Spleen (tissue), 11 donors: ENCODE data around the gene XG. TPM values are rescaled to one million over a fixed set of nuclear protein-coding genes. Genes with fewer than 3 reads are reported as not detected.

ENCODE experiments used
- DNase-seq: peaks from one replicate; pipeline ENCODE4 v3.0.0-alpha.2; 2020
- H3K27ac ChIP-seq, 8 donors: fragments of 200-600 bp; sonication (generic) in 7 of 8; 1 replicate in 4 of 8; 2 replicates in 4 of 8; pipeline versions ENCODE4 v1.5.0 to v1.8.0; 2016 to 2021; ENCODE audit warnings: inconsistent platforms in 4 of 8, mild to moderate bottlenecking in 4 of 8, moderate library complexity in 1 of 8
- H3K27me3 ChIP-seq, 7 donors: fragments of 200-600 bp; sonication (generic) in 6 of 7; replicated peaks in 1 of 7; 1 replicate in 4 of 7; 2 replicates in 3 of 7; pipeline versions ENCODE4 v1.5.0 to v1.8.0; 2016 to 2021; ENCODE audit warnings: inconsistent platforms in 3 of 7, mild to moderate bottlenecking in 1 of 7
- H3K36me3 ChIP-seq, 6 donors: fragments of 200-600 bp; sonication (generic) in 5 of 6; 1 replicate in 4 of 6; 2 replicates in 2 of 6; pipeline versions ENCODE4 v1.5.0 to v1.8.0; 2016 to 2021; ENCODE audit warnings: inconsistent platforms in 2 of 6
- H3K4me1 ChIP-seq, 6 donors: fragments of 200-600 bp; sonication (generic) in 5 of 6; 1 replicate in 3 of 6; 2 replicates in 3 of 6; pipeline versions ENCODE4 v1.5.0 to v1.8.0; 2016 to 2021; ENCODE audit warnings: inconsistent platforms in 3 of 6
- H3K4me3 ChIP-seq, 8 donors: fragments of 200-600 bp; sonication (generic) in 7 of 8; 1 replicate in 4 of 8; 2 replicates in 4 of 8; pipeline versions ENCODE4 v1.5.0 to v1.8.0; 2016 to 2021; ENCODE audit warnings: inconsistent platforms in 4 of 8, mild to moderate bottlenecking in 4 of 8, moderate library complexity in 2 of 8
- H3K9me3 ChIP-seq, 8 donors: fragments of 200-600 bp; sonication (generic) in 7 of 8; 1 replicate in 4 of 8; 2 replicates in 4 of 8; pipeline versions ENCODE4 v1.5.0 to v1.8.0; 2016 to 2021; ENCODE audit warnings: inconsistent platforms in 4 of 8
- POLR2A ChIP-seq, 3 donors: fragments of 450-650 bp; IDR thresholded peaks; one replicate each; pipeline ENCODE4 v1.5.1; 2017; ENCODE audit warnings: antibody characterized with exemption in 3 of 3, mild to moderate bottlenecking in 1 of 3
- POLR2AphosphoS5 ChIP-seq, 3 donors: sonication (generic); formaldehyde crosslinking; IDR thresholded peaks; one replicate each; pipeline ENCODE4 v1.5.1; 2017; ENCODE audit warnings: antibody characterized with exemption in 3 of 3
- WGBS, 5 donors: extraction: QIAGEN DNeasy Blood & Tissue Kit in 3 of 5; methylation state at CpG; one replicate each; pipeline versions ENCODE4 v1.1.5 to v1.1.7; 2013 to 2018; 5-methylcytosine and 5-hydroxymethylcytosine counted together
- intact Hi-C: fragments of 100-400 bp; cut with DNase I; formaldehyde crosslinking; loops from one replicate; pipeline ENCODE4 v1.15.0; 2023; ENCODE audit warnings: low total_unique reads
- polyA plus RNA-seq, 3 donors: library from polyadenylated mRNA; stranded (reverse); fragments of 200-250 nt; gene quantifications; one replicate each; pipeline ENCODE4 v1.2.1, GENCODE V29; 2013
- total RNA-seq, 7 donors: library from RNA; depleted of rRNA in 3 of 7; stranded (reverse); fragments of >200 nt in 3 of 7; fragmentation: NEBNext Ultra II Directional in 4 of 7; extraction: Animal tissue kit (Norgen Biotek cat#: 25700) in 4 of 7; gene quantifications; one replicate each; pipeline versions ENCODE4 v1.1.0 to v1.2.1, GENCODE V29; 2016 to 2021
- TF ChIP-seq, protein P1 (sequence below), 11 experiments: fragments of 200-600 bp in 7 of 11; fragments of 450-650 bp in 4 of 11; sonication (generic) in 4 of 11; IDR thresholded peaks in 8 of 11; conservative IDR thresholded peaks in 3 of 11; 1 replicate in 7 of 11; 2 replicates in 4 of 11; pipeline versions ENCODE4 v1.4.0 to v1.8.0; 2016 to 2021; ENCODE audit warnings: antibody characterized with exemption in 11 of 11, inconsistent platforms in 4 of 11, mild to moderate bottlenecking in 1 of 11
- donor health status: healthy with polysubstance abuse.
- donor health status: DM: no; HTN: no; CAD: no; lungs with moderate emphysema.
- donor health status: DM: no; HTN: no; CAD: no.
- donor health status: Bipolar disorder and iron deficiency.
- donor health status: healthy.
- donor health status: DM: no; HTN: no; CAD: no.
- donor health status: DM: yes; HTN: yes; CAD: no.

The XG gene
- total and polyA plus RNA-seq, 10 donors, result 0.03 to 0.87 (median 0.20) TPM; not detected in 4

- 88 to 95% (median 93%) methylated on average over 9 of the region's 9 CpGs for whole genome bisulfite sequencing, 5 donors
- no peaks in the 10 kb centered on the region for H3K9me3 ChIP-seq
- DNase-seq, result no peak
- H3K27ac ChIP-seq, result no peak overlapping the region
- intact Hi-C loops, result no loop called here
- H3K4me1 ChIP-seq, result peaks cover 30 to 75% (median 44%) of the 10 kb centered on the region in 6 donors
- TF ChIP-seq, protein P1, sequence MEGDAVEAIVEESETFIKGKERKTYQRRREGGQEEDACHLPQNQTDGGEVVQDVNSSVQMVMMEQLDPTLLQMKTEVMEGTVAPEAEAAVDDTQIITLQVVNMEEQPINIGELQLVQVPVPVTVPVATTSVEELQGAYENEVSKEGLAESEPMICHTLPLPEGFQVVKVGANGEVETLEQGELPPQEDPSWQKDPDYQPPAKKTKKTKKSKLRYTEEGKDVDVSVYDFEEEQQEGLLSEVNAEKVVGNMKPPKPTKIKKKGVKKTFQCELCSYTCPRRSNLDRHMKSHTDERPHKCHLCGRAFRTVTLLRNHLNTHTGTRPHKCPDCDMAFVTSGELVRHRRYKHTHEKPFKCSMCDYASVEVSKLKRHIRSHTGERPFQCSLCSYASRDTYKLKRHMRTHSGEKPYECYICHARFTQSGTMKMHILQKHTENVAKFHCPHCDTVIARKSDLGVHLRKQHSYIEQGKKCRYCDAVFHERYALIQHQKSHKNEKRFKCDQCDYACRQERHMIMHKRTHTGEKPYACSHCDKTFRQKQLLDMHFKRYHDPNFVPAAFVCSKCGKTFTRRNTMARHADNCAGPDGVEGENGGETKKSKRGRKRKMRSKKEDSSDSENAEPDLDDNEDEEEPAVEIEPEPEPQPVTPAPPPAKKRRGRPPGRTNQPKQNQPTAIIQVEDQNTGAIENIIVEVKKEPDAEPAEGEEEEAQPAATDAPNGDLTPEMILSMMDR (IDR thresholded peaks at IDR 0.05 in 8 of 11, conservative IDR thresholded peaks at IDR 0.05 in 3 of 11), result no peak
- TF ChIP-seq POLR2AphosphoS5 (IDR thresholded peaks at IDR 0.05), result no peak
- TF ChIP-seq POLR2A (IDR thresholded peaks at IDR 0.05), result no peak
- H3K4me3 ChIP-seq, result no peak overlapping the region
- H3K27me3 ChIP-seq, result no peaks in the 10 kb centered on the region
- H3K36me3 ChIP-seq, result peaks cover 0 to 57% (median 14%) of the 10 kb centered on the region in 6 donors
Observed at GRCh38 chrX:2712428-2712827, 39.4 kb upstream of the XG start.

- intact Hi-C loops, result no loop called here
- WGBS, 5 donors, result 45 to 60% (median 55%) methylated on average over 13 of the region's 13 CpGs
- TF ChIP-seq POLR2AphosphoS5 (IDR thresholded peaks at IDR 0.05), result no peak
- Histone ChIP-seq H3K4me3 (no peak overlapping the region), H3K27ac (no peak overlapping the region), H3K9me3 (no peaks in the 10 kb centered on the region), H3K4me1 (peaks cover 24 to 68% (median 37%) of the 10 kb centered on the region in 6 donors), H3K36me3 (peaks cover 0 to 65% (median 20%) of the 10 kb centered on the region in 6 donors), H3K27me3 (no peaks in the 10 kb centered on the region)
- no peak for DNase-seq
Observed at GRCh38 chrX:2712890-2713840, 38.7 kb upstream of the XG start.

GRCh38 chrX:2714551-2714950, 37.3 kb upstream of the XG start:
- H3K4me3 ChIP-seq, result no peak overlapping the region
- 53 to 66% (median 61%) methylated on average over 6 of the region's 6 CpGs for WGBS, 5 donors
- no peak for TF ChIP-seq POLR2AphosphoS5 (IDR thresholded peaks at IDR 0.05)
- TF ChIP-seq, protein P1 (IDR thresholded peaks at IDR 0.05 in 8 of 11, conservative IDR thresholded peaks at IDR 0.05 in 3 of 11), result no peak
- TF ChIP-seq POLR2A (IDR thresholded peaks at IDR 0.05), result no peak
- H3K9me3 ChIP-seq, result no peaks in the 10 kb centered on the region
- DNase-seq, result no peak
- H3K36me3 ChIP-seq, result peaks cover 0 to 79% (median 31%) of the 10 kb centered on the region in 6 donors
- no peaks in the 10 kb centered on the region for H3K27me3 ChIP-seq
- intact Hi-C loops, result no loop called here
- peaks cover 10 to 54% (median 23%) of the 10 kb centered on the region in 6 donors for H3K4me1 ChIP-seq
- H3K27ac ChIP-seq, result no peak overlapping the region

GRCh38 chrX:2715066-2715600, 36.7 kb upstream of the XG start:
- peaks cover 0 to 85% (median 34%) of the 10 kb centered on the region in 6 donors for H3K36me3 ChIP-seq
- no peak overlapping the region for H3K4me3 ChIP-seq
- no peaks in the 10 kb centered on the region for H3K27me3 ChIP-seq
- intact Hi-C loops, result no loop called here
- TF ChIP-seq POLR2A (IDR thresholded peaks at IDR 0.05) (no peak), POLR2AphosphoS5 (IDR thresholded peaks at IDR 0.05) (no peak)
- TF ChIP-seq, protein P1 (IDR thresholded peaks at IDR 0.05 in 8 of 11, conservative IDR thresholded peaks at IDR 0.05 in 3 of 11), result no peak
- WGBS, 5 donors, result 80 to 90% (median 88%) methylated on average over 11 of the region's 11 CpGs
- DNase-seq, result no peak
- H3K27ac ChIP-seq, result no peak overlapping the region
- H3K9me3 ChIP-seq, result no peaks in the 10 kb centered on the region
- H3K4me1 ChIP-seq, result peaks cover 5 to 48% (median 17%) of the 10 kb centered on the region in 6 donors
